ENCODE measurements around the gene MOCS1. TPM values are rescaled to one million over a fixed set of nuclear protein-coding genes. Genes with fewer than 3 reads are reported as not detected.

MOCS1 gene
- total and polyA plus RNA-seq, 3 donors from 2014 or later = 11.8 to 17.9 (median 16.8) TPM

DNA sequence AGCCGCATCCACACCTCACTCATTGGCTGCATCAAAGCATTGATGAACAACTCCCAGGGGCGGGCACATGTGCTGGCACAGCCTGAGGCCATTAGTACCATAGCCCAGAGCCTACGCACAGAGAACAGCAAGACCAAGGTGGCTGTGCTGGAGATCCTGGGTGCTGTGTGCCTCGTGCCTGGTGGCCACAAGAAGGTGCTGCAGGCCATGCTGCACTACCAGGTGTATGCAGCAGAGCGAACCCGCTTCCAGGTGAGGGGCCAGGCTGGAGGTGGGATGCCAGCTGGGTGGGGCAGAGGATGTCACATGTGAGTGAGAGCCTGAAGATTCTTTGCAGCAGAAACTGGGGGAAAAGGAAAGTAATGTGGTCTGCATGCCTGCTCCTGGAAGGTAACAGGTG lies 66.7 kb downstream of the MOCS1 start:
- H3K36me3 ChIP-seq (ENCODE audit: low read depth, missing control alignments) = no peaks in the 10 kb centered on the region
- WGBS, 2 donors = 90 to 92% methylated on average over 6 of the region's 6 CpGs
- no peaks in the 10 kb centered on the region for H3K27me3 ChIP-seq
- H3K9me3 ChIP-seq = no peaks in the 10 kb centered on the region
- no peak overlapping the region for H3K4me3 ChIP-seq
- no peak for TF ChIP-seq POLR2A (IDR thresholded peaks at IDR 0.05)
- TF ChIP-seq, protein P1, sequence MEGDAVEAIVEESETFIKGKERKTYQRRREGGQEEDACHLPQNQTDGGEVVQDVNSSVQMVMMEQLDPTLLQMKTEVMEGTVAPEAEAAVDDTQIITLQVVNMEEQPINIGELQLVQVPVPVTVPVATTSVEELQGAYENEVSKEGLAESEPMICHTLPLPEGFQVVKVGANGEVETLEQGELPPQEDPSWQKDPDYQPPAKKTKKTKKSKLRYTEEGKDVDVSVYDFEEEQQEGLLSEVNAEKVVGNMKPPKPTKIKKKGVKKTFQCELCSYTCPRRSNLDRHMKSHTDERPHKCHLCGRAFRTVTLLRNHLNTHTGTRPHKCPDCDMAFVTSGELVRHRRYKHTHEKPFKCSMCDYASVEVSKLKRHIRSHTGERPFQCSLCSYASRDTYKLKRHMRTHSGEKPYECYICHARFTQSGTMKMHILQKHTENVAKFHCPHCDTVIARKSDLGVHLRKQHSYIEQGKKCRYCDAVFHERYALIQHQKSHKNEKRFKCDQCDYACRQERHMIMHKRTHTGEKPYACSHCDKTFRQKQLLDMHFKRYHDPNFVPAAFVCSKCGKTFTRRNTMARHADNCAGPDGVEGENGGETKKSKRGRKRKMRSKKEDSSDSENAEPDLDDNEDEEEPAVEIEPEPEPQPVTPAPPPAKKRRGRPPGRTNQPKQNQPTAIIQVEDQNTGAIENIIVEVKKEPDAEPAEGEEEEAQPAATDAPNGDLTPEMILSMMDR (IDR thresholded peaks at IDR 0.05) = no peak
- H3K27ac ChIP-seq = no peak overlapping the region
- DNase-seq = no peak
- no peaks in the 10 kb centered on the region for H3K4me1 ChIP-seq
- intact Hi-C loops (cut with DNase I; ENCODE audit: low total_unique reads) = no loop called here

GRCh38 chr6:39865011-39865888 lies 69.0 kb downstream of the MOCS1 start:
- 53 to 56% methylated on average over 14 to 15 of the region's 15 CpGs for WGBS, 2 donors
- no peak overlapping the region for H3K4me3 ChIP-seq
- no peaks in the 10 kb centered on the region for H3K4me1 ChIP-seq
- H3K27me3 ChIP-seq = no peaks in the 10 kb centered on the region
- no peaks in the 10 kb centered on the region for H3K36me3 ChIP-seq (ENCODE audit: low read depth, missing control alignments)
- no peak overlapping the region for H3K27ac ChIP-seq
- peak; percentile 92 for DNase-seq
- intact Hi-C loops (cut with DNase I; ENCODE audit: low total_unique reads) = no loop called here
- no peaks in the 10 kb centered on the region for H3K9me3 ChIP-seq
- TF ChIP-seq, protein P1 (IDR thresholded peaks at IDR 0.05) = peak; percentile 35 to 87 (median 68)
- TF ChIP-seq POLR2A (IDR thresholded peaks at IDR 0.05) = no peak

DNA sequence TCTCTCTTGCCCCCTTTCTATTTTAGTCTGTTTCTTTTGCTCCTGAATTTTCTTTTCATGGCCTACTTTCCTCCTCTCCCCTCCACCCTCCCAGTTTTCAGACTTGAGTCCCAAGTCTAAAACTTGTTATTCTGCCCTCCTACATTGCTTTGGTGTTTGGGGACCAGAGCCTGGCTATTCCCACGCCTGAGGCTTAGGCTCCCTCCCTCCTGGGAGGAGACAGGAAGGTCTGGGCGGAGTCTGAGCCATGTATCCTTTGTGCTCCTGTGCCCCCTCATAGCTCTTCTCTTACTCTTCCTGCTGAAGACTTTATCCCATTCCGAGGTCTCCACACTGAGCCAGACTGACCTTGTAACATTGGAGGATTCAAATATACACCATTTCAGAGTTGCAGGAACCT lies 72.6 kb downstream of the MOCS1 start:
- Histone ChIP-seq H3K4me3 (no peak overlapping the region), H3K27ac (no peak overlapping the region), H3K27me3 (no peaks in the 10 kb centered on the region), H3K9me3 (no peaks in the 10 kb centered on the region), H3K4me1 (no peaks in the 10 kb centered on the region), H3K36me3 (ENCODE audit: low read depth, missing control alignments) (no peaks in the 10 kb centered on the region)
- intact Hi-C loops (cut with DNase I; ENCODE audit: low total_unique reads) = no loop called here
- WGBS, 2 donors = 76% methylated on average over 3 of the region's 3 CpGs
- DNase-seq = no peak
- TF ChIP-seq POLR2A (IDR thresholded peaks at IDR 0.05) = no peak
- TF ChIP-seq, protein P1 (IDR thresholded peaks at IDR 0.05) = no peak

DNA sequence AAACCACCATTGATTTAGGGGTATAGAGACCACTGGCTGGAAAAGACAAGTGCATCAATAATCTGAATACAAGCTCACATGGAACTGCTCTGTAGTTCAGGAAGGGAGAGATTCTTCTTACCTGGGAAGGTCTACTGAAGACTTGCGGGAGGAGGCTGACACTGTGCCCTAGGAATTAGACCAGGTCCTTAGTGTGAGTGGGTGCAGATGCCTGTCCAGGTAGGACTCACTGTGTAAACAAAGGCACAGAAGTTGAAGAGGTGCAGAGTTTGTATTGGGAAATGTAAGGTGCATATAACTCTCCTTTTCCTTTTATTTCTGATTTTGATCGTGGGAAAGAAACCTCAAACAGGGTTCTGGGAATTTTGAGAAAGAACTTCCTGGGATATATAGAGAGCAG lies 75.2 kb downstream of the MOCS1 start:
- H3K4me1 ChIP-seq = no peaks in the 10 kb centered on the region
- intact Hi-C loops (cut with DNase I; ENCODE audit: low total_unique reads) = no loop called here
- no peak for TF ChIP-seq POLR2A (IDR thresholded peaks at IDR 0.05)
- TF ChIP-seq, protein P1 (IDR thresholded peaks at IDR 0.05) = no peak
- no peaks in the 10 kb centered on the region for H3K27me3 ChIP-seq
- H3K36me3 ChIP-seq (ENCODE audit: low read depth, missing control alignments) = no peaks in the 10 kb centered on the region
- no peak for DNase-seq
- H3K27ac ChIP-seq = no peak overlapping the region
- H3K4me3 ChIP-seq = no peak overlapping the region
- 97 to 98% methylated on average over 2 of the region's 2 CpGs for WGBS, 2 donors
- H3K9me3 ChIP-seq = no peaks in the 10 kb centered on the region
